ENCODE data around the gene NLRP6.
"Not testable (repeated sequence)": the region's sequence is repeated elsewhere in the genome, so short reads cannot be mapped to it uniquely, and the experiment has no call there.

NLRP6 gene

GRCh38 chr11:282171-282570 lies 4.0 kb downstream of the NLRP6 start:
- DNase-seq (ENCODE audit: low spot score), result no peak

- no peak for DNase-seq (ENCODE audit: low spot score)
Observed at GRCh38 chr11:282630-283360, 4.6 kb downstream of the NLRP6 start.

- no peak for DNase-seq (ENCODE audit: low spot score)
Observed at GRCh38 chr11:283405-284104, 5.3 kb downstream of the NLRP6 start.

- no peak for DNase-seq (ENCODE audit: low spot score)
Observed at GRCh38 chr11:284105-285020, 6.2 kb downstream of the NLRP6 start.

- no peak for DNase-seq (ENCODE audit: low spot score)
Observed at GRCh38 chr11:285021-285893, 7.0 kb downstream of the NLRP6 start.

GRCh38 chr11:285894-286220 lies 7.7 kb downstream of the NLRP6 start:
- DNase-seq (ENCODE audit: low spot score), result no peak

- not testable (repeated sequence) for DNase-seq (ENCODE audit: low spot score)
Observed at GRCh38 chr11:286977-287820, 9.0 kb downstream of the NLRP6 start.

- no peak for DNase-seq (ENCODE audit: low spot score)
Observed at GRCh38 chr11:287821-288477, 9.7 kb downstream of the NLRP6 start.

GRCh38 chr11:288478-289397 lies 10.5 kb downstream of the NLRP6 start, which contains the start of gene PGGHG:
PGGHG (plus strand) TSS chr11:289126; CDS start chr11:289817, 691 bp downstream.
- peak; percentile 95 for DNase-seq (ENCODE audit: low spot score)

- DNase-seq (ENCODE audit: low spot score), result no peak
Observed at GRCh38 chr11:289398-289711, 11.1 kb downstream of the NLRP6 start.

GRCh38 chr11:289712-290620 lies 11.8 kb downstream of the NLRP6 start:
- no peak for DNase-seq (ENCODE audit: low spot score)

GRCh38 chr11:290621-291231 lies 12.5 kb downstream of the NLRP6 start:
- DNase-seq (ENCODE audit: low spot score), result no peak

- no peak for DNase-seq (ENCODE audit: low spot score)
Observed at GRCh38 chr11:291281-292210, 13.3 kb downstream of the NLRP6 start.

GRCh38 chr11:292211-293121 lies 14.3 kb downstream of the NLRP6 start:
- no peak for DNase-seq (ENCODE audit: low spot score)

GRCh38 chr11:293271-293851 lies 15.2 kb downstream of the NLRP6 start:
- DNase-seq (ENCODE audit: low spot score), result no peak

All from iPS-NIHi11 (cell line).